Measurements from ENCODE around the gene OTOL1. TPM values are rescaled to one million over a fixed set of nuclear protein-coding genes. Genes with fewer than 3 reads are reported as not detected.
"Not testable (repeated sequence)": the region's sequence is repeated elsewhere in the genome, so short reads cannot be mapped to it uniquely, and the experiment has no call there.

OTOL1 gene
- not detected in 2 replicates for total RNA-seq (2014; rRNA removed; shearing (Covaris generic))

GRCh38 chr3:161496508-161496907 lies at the start of gene OTOL1:
Gene OTOL1, plus strand, starts transcription at chr3:161496808. Its CDS starts 0 bp downstream, at chr3:161496808.
- H3K9me3 ChIP-seq (replicated peaks), result 0 out of 2 replicates have a peak, but pooled peaks cover 5% of the 10 kb centered on the region
- H3K27me3 ChIP-seq, result no peaks in the 10 kb centered on the region
- no peaks in the 10 kb centered on the region for H3K36me3 ChIP-seq
- no peak for DNase-seq
- H3K27ac ChIP-seq, result no peak within 1 kb of the TSS
- no peaks in the 10 kb centered on the region for H3K4me1 ChIP-seq
- no peak within 1 kb of the TSS for H3K4me3 ChIP-seq

- Histone ChIP-seq H3K9me3 (replicated peaks) (no peaks in the 10 kb centered on the region), H3K4me1 (no peaks in the 10 kb centered on the region), H3K36me3 (no peaks in the 10 kb centered on the region), H3K27ac (no peak overlapping the region), H3K4me3 (no peak overlapping the region), H3K27me3 (no peaks in the 10 kb centered on the region)
- DNase-seq, result no peak
Measured at GRCh38 chr3:161449785-161450184, 46.8 kb upstream of the OTOL1 start.

- H3K4me1 ChIP-seq, result no peaks in the 10 kb centered on the region
- no peak overlapping the region for H3K27ac ChIP-seq
- no peaks in the 10 kb centered on the region for H3K27me3 ChIP-seq
- H3K36me3 ChIP-seq, result no peaks in the 10 kb centered on the region
- no peak for DNase-seq
- no peaks in the 10 kb centered on the region for H3K9me3 ChIP-seq (replicated peaks)
- H3K4me3 ChIP-seq, result no peak overlapping the region
Measured at GRCh38 chr3:161452179-161452578, 44.4 kb upstream of the OTOL1 start.

- no peaks in the 10 kb centered on the region for H3K4me1 ChIP-seq
- no peaks in the 10 kb centered on the region for H3K9me3 ChIP-seq (replicated peaks)
- H3K36me3 ChIP-seq, result no peaks in the 10 kb centered on the region
- H3K27ac ChIP-seq, result no peak overlapping the region
- no peak overlapping the region for H3K4me3 ChIP-seq
- H3K27me3 ChIP-seq, result no peaks in the 10 kb centered on the region
- no peak for DNase-seq
Measured at GRCh38 chr3:161454615-161455014, 42.0 kb upstream of the OTOL1 start.

GRCh38 chr3:161455962-161456361 lies 40.6 kb upstream of the OTOL1 start:
- no peak overlapping the region for H3K27ac ChIP-seq
- no peaks in the 10 kb centered on the region for H3K36me3 ChIP-seq
- no peaks in the 10 kb centered on the region for H3K9me3 ChIP-seq (replicated peaks)
- no peak overlapping the region for H3K4me3 ChIP-seq
- H3K27me3 ChIP-seq, result no peaks in the 10 kb centered on the region
- DNase-seq, result no peak
- H3K4me1 ChIP-seq, result no peaks in the 10 kb centered on the region

GRCh38 chr3:161462138-161462537 lies 34.5 kb upstream of the OTOL1 start:
- Histone ChIP-seq H3K27me3 (no peaks in the 10 kb centered on the region), H3K9me3 (replicated peaks) (no peaks in the 10 kb centered on the region), H3K27ac (no peak overlapping the region), H3K4me1 (no peaks in the 10 kb centered on the region), H3K36me3 (no peaks in the 10 kb centered on the region), H3K4me3 (no peak overlapping the region)
- no peak for DNase-seq

- DNase-seq, result no peak
- Histone ChIP-seq H3K27ac (no peak overlapping the region), H3K9me3 (replicated peaks) (no peaks in the 10 kb centered on the region; the same call in 1 of the 2 replicates), H3K36me3 (no peaks in the 10 kb centered on the region), H3K4me1 (peaks cover 10% of the 10 kb centered on the region), H3K4me3 (no peak overlapping the region), H3K27me3 (no peaks in the 10 kb centered on the region)
Measured at GRCh38 chr3:161471211-161471610, 25.4 kb upstream of the OTOL1 start.

- Histone ChIP-seq H3K4me3 (no peak overlapping the region), H3K9me3 (replicated peaks) (no peaks in the 10 kb centered on the region; the same call in 1 of the 2 replicates), H3K4me1 (peaks cover 17% of the 10 kb centered on the region), H3K36me3 (no peaks in the 10 kb centered on the region), H3K27me3 (no peaks in the 10 kb centered on the region), H3K27ac (no peak overlapping the region)
- DNase-seq, result peak in 1 of 2 experiments; percentile 10
Measured at GRCh38 chr3:161474139-161474538, 22.5 kb upstream of the OTOL1 start.

GRCh38 chr3:161474741-161475140 lies 21.9 kb upstream of the OTOL1 start:
- Histone ChIP-seq H3K36me3 (no peaks in the 10 kb centered on the region), H3K9me3 (replicated peaks) (no peaks in the 10 kb centered on the region; the same call in 1 of the 2 replicates)
- DNase-seq, result peak in 1 of 2 experiments; percentile 19

GRCh38 chr3:161475206-161475605 lies 21.4 kb upstream of the OTOL1 start:
- DNase-seq, result no peak
- H3K9me3 ChIP-seq (replicated peaks), result no peaks in the 10 kb centered on the region; the same call in 1 of the 2 replicates
- H3K27ac ChIP-seq, result no peak overlapping the region
- H3K27me3 ChIP-seq, result no peaks in the 10 kb centered on the region
- peaks cover 17% of the 10 kb centered on the region for H3K4me1 ChIP-seq
- no peaks in the 10 kb centered on the region for H3K36me3 ChIP-seq
- H3K4me3 ChIP-seq, result no peak overlapping the region

More at GRCh38 chr3:161474741-161475140, 21.9 kb upstream of the OTOL1 start:
- Histone ChIP-seq H3K4me3 (no peak overlapping the region), H3K27me3 (no peaks in the 10 kb centered on the region), H3K4me1 (peaks cover 17% of the 10 kb centered on the region), H3K27ac (no peak overlapping the region)

GRCh38 chr3:161475905-161476304 lies 20.7 kb upstream of the OTOL1 start:
- Histone ChIP-seq H3K36me3 (no peaks in the 10 kb centered on the region), H3K4me1 (peaks cover 17% of the 10 kb centered on the region), H3K27ac (peak overlapping the region; percentile 68), H3K27me3 (no peaks in the 10 kb centered on the region), H3K4me3 (no peak overlapping the region), H3K9me3 (replicated peaks) (no peaks in the 10 kb centered on the region; the same call in 1 of the 2 replicates)
- DNase-seq, result peak; percentile 36 to 78

GRCh38 chr3:161484226-161484625 lies 12.4 kb upstream of the OTOL1 start:
- Histone ChIP-seq H3K4me3 (no peak overlapping the region), H3K27me3 (no peaks in the 10 kb centered on the region; the same call in 1 of the 2 replicates), H3K4me1 (no peaks in the 10 kb centered on the region), H3K9me3 (replicated peaks) (no peaks in the 10 kb centered on the region), H3K27ac (no peak overlapping the region), H3K36me3 (no peaks in the 10 kb centered on the region)
- DNase-seq, result peak in 1 of 2 experiments; percentile 17

- not testable (repeated sequence) for H3K4me3 ChIP-seq; H3K4me1 ChIP-seq; DNase-seq; H3K27me3 ChIP-seq; H3K9me3 ChIP-seq (replicated peaks); H3K36me3 ChIP-seq; H3K27ac ChIP-seq
Measured at GRCh38 chr3:161488284-161488683, 8.3 kb upstream of the OTOL1 start.

- no peaks in the 10 kb centered on the region for H3K4me1 ChIP-seq
- no peak overlapping the region for H3K27ac ChIP-seq
- H3K27me3 ChIP-seq, result no peaks in the 10 kb centered on the region; the same call in 1 of the 2 replicates
- no peaks in the 10 kb centered on the region for H3K36me3 ChIP-seq
- DNase-seq, result no peak
- H3K4me3 ChIP-seq, result no peak overlapping the region
- H3K9me3 ChIP-seq (replicated peaks), result no peaks in the 10 kb centered on the region
Measured at GRCh38 chr3:161489395-161489794, 7.2 kb upstream of the OTOL1 start.

GRCh38 chr3:161490845-161491244 lies 5.8 kb upstream of the OTOL1 start:
- H3K36me3 ChIP-seq; H3K4me1 ChIP-seq; H3K9me3 ChIP-seq (replicated peaks); DNase-seq; H3K4me3 ChIP-seq; H3K27ac ChIP-seq; H3K27me3 ChIP-seq: not testable (repeated sequence)

GRCh38 chr3:161498259-161498921 lies 1.8 kb downstream of the OTOL1 start:
- no peaks in the 10 kb centered on the region for H3K36me3 ChIP-seq
- H3K4me3 ChIP-seq, result no peak overlapping the region
- H3K9me3 ChIP-seq (replicated peaks), result 0 out of 2 replicates have a peak, but pooled peaks cover 5% of the 10 kb centered on the region
- no peaks in the 10 kb centered on the region for H3K27me3 ChIP-seq
- no peak overlapping the region for H3K27ac ChIP-seq
- no peak for DNase-seq
- no peaks in the 10 kb centered on the region for H3K4me1 ChIP-seq
